HUDEP-2 (cell line): Measurements from ENCODE around the gene ATP5F1D.

Experiments used
- DNase-seq, 76 experiments: peaks; one replicate each; lab custom pipeline; 2025; ENCODE audit not compliant: unreplicated experiment in 76 of 76; lab: John Stamatoyannopoulos, UW

ATP5F1D gene

GRCh38 chr19:1231729-1232637, 9.6 kb upstream of the ATP5F1D start:
- DNase-seq = peak in 4 of 76 experiments; percentile 22 to 66 (median 45)

GRCh38 chr19:1232652-1233072, 8.9 kb upstream of the ATP5F1D start:
- peak in 14 of 76 experiments; percentile 19 to 66 (median 45) for DNase-seq

GRCh38 chr19:1233115-1233667, 8.4 kb upstream of the ATP5F1D start:
- DNase-seq = no peak

DNA sequence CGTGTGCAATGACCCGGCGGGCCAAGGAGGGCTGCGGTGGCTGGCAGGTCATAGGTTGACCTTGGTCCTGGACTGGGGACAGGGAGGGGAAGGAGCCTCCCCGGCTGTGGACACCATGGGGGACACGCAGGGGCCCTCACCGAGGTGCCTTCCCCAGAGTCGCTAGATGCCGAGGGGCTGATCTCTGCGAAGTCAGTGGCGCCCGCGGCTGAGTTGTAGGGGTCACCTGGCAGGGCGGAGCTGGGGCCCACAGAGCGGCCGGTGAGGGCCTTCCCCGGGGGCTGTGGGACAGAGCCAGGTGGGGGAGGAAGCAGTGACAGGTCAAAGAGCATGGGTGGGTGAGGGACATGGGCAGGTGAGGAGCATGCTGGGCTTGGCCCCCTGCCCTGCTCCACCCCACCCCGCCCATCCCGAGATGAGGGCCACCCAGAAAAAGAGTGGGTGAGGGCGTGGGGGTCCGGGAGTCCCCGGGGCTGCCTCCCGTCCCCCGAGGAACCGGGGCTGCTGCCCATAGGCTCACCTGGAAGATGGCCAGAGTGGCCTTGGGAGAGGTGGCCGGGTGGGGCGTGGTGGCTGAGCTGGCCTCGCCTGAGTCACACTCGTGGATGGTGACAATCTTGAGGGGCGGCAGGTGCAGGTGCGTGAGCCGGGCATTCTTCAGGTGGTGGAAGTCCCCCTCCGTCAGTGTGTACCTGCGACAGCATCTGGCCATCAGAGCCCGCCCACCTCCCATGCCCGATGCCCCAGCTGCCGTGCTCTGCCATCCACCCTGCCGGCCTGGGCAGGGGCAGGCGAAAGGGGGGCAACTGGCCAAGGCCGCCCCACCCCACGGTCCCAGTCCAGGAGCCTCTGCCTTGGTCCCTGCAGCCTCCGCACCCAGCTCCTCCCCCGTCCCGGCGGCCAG, 7.2 kb upstream of the ATP5F1D start:
- no peak for DNase-seq

DNA sequence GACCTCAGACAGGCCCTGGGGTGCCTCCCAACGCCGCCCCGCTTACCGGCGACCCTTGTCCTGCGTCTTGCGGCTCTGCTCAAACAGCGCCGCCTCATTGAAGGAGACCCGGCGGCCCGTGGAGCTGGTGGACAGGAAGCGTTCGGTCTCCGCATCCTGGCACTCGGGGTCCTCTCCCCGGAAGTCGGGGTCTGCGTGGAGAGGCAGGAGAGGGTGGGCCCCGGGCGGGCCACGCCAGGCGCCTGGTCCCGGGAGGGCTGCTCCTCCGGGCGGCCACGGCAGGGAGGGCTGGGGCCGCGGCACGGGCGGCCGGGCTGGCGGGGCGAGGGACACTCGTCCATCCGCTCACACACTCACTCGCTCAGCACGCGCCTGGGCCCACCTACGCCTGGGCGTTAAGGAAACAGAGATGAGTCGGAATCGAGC, 6.6 kb upstream of the ATP5F1D start:
- no peak for DNase-seq

DNA sequence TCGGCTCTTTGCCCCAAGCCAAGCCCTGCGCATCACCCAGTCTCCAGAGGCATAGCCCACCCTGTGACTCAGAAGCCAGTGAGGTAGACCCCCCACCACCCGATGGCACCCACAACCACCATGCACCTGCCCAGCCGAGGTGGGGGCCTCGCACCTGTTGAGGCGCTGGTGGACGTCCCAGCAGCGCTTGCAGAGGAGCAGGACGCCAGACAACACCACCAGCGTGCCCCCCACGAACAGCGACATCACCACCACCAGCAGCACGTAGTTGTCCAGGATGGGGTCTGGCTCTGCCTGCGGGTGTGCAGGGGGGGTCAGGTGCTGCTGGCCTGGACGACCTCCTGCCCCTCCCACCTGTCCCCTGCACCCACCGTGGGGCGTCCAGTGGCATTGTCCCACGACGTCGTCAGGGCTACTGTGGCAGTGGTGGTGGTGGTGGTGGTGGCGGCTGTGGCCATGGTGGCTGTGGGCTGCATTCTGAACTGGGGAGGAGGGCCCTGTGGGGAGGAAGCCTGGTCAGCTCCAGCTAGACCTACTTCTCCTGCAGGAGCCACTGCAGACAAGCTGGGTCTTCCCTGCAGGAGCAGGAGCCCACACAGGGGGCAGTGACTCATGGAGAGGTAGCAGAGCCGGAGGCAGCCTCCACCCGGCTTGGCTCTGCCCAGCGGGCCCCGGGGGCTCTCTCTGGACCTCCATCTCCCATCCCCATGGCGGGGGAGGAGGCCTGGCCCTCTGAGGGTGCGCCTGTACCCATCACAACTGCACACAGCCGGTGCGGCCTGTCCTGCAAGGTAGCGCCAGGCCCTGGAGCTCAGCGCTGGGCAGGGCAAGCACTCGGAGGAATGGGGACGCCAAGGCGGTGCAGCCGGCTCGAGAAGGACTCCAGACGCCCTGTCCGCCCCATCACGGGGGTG, 5.7 kb upstream of the ATP5F1D start:
- no peak for DNase-seq

- no peak for DNase-seq
Measured at GRCh38 chr19:1236576-1236975, 5.0 kb upstream of the ATP5F1D start.

- peak in 5 of 76 experiments; percentile 24 to 37 (median 30) for DNase-seq
Measured at GRCh38 chr19:1237027-1237659, 4.4 kb upstream of the ATP5F1D start.

DNA sequence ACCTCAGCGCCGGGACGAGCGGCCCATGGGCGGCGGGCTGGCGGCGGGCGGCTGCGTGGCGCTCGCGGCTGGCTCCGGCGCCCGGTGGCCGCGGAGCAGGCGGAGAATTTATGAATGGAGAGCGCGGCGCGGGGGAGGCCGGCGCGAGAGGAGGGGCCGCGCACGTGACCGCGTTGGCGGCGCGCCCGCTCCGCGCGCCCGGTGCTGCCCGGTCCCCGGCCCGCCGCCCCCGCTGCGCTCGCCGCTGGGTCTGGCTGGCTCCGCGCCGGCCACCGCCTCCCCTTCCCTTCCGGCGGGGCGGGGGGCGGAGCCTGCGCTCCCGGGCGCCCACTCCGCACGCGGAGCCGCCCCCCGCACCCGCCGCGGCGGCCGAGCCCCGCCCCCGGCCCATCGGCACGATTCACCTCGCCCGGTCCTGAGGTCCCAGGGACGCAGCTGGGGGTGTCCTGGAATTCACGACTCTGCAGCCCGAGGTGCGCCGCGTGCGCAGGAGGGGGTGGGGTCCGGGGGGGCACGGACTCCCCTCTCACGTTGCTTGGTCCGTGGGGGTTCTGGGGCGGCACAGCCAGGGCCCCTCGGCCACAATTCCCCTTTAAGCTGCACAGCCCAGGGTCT, 3.7 kb upstream of the ATP5F1D start, which contains the start of gene CBARP:
Gene CBARP (minus strand): TSS at position 252 of the 615 bp plus-strand sequence. CDS start 1,905 bp downstream, outside the sequence.
- peak in 22 of 76 experiments; percentile 20 to 64 (median 40) for DNase-seq

DNA sequence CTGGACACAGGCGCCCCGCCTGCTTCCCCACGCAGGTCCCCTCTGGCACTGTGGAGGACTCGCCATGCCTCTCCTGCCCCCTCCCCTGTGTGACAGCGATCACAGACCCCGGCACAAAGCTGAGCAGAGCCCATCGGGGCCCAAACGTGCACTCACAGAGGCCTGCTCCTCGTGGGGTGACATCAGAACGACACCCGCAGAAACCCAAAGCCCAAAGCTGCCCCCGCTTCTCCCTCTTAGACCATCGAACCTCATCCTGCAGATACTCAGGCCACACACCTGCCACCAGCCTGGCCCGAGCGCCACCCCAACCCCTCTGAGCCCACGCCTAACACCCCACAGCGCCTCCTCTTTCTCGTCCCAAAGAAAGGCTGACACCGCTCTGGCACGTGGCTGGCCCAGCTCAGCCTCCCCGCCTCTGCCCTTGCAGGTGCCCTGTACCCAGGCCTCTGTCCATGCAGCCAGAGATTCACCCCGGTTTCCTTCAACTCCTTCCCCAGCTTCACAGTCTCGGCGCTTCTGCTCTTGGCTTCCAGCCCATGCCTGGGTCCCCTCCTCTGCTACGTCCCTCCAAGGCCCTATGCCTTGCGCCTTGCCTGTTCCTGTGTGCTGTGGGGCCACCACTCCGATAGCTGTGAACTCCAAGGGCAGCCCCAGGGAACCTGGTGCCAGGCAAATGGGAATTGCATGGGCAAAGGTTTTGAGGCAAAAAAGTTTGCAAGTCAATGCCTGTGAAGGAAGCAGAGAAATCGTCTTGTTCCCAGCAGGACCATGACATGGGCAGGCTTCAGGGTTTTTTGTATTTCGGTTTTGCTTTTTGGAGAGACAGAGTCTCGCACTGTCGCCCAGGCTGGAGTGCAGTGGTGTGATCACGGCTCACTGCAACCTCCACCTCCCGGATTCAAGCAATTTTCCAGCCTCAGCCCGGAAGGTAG, 2.9 kb upstream of the ATP5F1D start:
- DNase-seq = peak in 3 of 76 experiments; percentile 35 to 50 (median 41)

- no peak for DNase-seq
Measured at GRCh38 chr19:1239420-1239795, 2.1 kb upstream of the ATP5F1D start.

DNA sequence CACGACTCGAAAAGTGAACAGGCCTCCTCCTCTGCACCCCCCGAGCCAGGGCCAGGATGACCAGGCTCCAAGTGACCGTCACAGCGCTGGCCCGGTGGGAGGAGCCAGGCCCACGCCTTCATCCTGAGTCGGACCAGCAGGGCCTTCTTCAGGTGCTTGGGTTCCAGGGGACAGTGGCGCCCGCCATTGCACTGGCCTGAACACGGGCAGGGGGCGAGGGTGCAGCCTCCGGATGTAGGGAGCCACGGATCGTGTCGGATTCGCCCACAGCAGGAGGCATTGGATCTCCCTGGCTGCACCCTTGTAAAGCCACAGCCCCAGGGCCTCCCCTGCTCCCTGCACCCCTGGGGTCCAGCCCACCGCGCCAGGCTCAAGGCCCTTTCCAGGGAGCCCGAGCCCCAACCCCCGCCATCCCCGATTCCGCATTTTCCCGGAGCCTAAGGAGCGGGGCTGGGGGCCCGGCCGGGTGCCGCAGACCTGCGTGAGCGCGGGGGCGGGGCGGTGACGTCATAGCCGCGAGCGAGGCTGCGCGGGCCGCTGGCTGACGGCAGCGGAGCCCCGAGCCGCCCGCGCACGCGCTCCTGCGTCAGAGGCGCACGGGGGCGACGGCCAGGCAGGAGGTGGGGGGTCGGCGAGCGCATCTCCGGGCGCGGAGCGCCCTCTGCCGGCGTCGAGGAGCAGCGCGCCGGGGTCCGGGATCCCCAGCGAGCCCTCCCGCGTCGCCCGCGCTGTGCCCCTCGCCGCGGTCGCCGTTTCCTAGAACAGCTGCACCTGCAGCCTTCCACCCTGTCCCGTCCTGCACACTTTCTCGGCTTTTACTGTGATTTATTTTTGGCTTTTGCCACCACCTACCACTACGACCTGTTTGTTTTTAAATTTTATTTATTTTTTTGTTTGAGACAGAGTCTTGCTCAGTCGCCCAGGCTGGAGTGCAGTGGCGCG, 1.5 kb upstream of the ATP5F1D start:
- peak in 64 of 76 experiments; percentile 42 to 96 (median 82) for DNase-seq

DNA sequence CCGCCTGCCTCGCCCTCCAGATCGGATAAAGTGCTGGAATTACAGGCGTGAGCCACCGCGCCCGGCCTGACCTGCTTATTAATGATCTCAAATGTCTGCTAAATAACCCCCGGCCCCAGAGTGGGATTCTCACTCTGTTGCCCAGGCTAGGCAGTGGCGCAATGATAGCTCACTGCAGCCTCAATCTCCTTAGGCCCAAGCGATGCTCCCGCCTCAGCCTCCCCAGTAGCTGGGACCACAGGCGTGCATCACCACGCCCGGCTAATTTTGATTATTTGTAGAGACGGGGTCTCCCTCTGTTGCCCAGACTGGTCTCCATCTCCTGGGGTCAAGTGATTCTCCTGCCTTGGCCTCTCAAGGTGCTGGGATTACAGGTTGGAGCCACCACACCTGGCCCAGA, 626 bp upstream of the ATP5F1D start:
- DNase-seq = peak in 1 of 76 experiments; percentile 58

- peak in 68 of 76 experiments; percentile 51 to 94 (median 82) for DNase-seq
Measured at GRCh38 chr19:1243768-1244692, 2.5 kb downstream of the ATP5F1D start.

GRCh38 chr19:1244693-1245451, 3.3 kb downstream of the ATP5F1D start:
- DNase-seq = peak in 65 of 76 experiments; percentile 29 to 94 (median 72)
